ENCODE data around the gene ADGRF4. TPM values are rescaled to one million over a fixed set of nuclear protein-coding genes. Genes with fewer than 3 reads are reported as not detected.
A peak's percentile ranks its signal among the peaks of the same experiment; 100 is the strongest.

Gene ADGRF4
- polyA plus RNA-seq, 1 donor (not counting 4 experiments of a cell fraction or from before 2014, with no cell fraction given), result 30.2 TPM

- Histone ChIP-seq H3K4me1 (ENCODE audit: control insufficient read depth, extremely low read depth, insufficient read depth, low read length) (peaks cover 24% of the 10 kb centered on the region), H3K9me3 (ENCODE audit: control insufficient read depth, low read depth, low read length) (no peaks in the 10 kb centered on the region), H4K20me1 (ENCODE audit: control insufficient read depth, extremely low read depth, insufficient read depth, low read length) (no peaks in the 10 kb centered on the region), H3K27ac (ENCODE audit: control insufficient read depth, insufficient read depth, low read length) (no peak overlapping the region), H3K9me1 (ENCODE audit: control insufficient read depth, extremely low read depth, insufficient read depth, low read length) (no peaks in the 10 kb centered on the region), H3K4me2 (ENCODE audit: control insufficient read depth, extremely low read depth, insufficient read depth, low read depth, low read length) (no peak overlapping the region), H3K79me2 (ENCODE audit: control insufficient read depth, insufficient read depth, low read length) (no peaks in the 10 kb centered on the region), H3K4me3 (ENCODE audit: control insufficient read depth in 2 of 3, extremely low read depth in 1 of 3, insufficient read depth in 2 of 3, low read depth in 1 of 3, low read length in 3 of 3) (no peak overlapping the region), H3K27me3 (ENCODE audit: control insufficient read depth, extremely low read depth, insufficient read depth, low read length) (no peaks in the 10 kb centered on the region), H2AFZ (ENCODE audit: control insufficient read depth, low read length) (no peak overlapping the region), H3K9ac (ENCODE audit: control insufficient read depth, extremely low read depth, insufficient read depth, low read length) (no peak overlapping the region), H3K36me3 (ENCODE audit: control insufficient read depth in 2 of 2, extremely low read depth in 1 of 2, insufficient read depth in 2 of 2, low read length in 2 of 2) (no peaks in the 10 kb centered on the region)
- dilution Hi-C loops (cut with MboI; ENCODE audit: extremely low pct_ligation_motif_present, low sequenced_read_pairs), result no loop called here
- DNase-seq (ENCODE audit: low read depth, low spot score), result no peak
- no peak for TF ChIP-seq CTCF (optimal IDR thresholded peaks at IDR 0.05 in 1 of 3, IDR thresholded peaks at IDR 0.05 in 1 of 3, conservative IDR thresholded peaks at IDR 0.05 in 1 of 3; ENCODE audit: extremely low read depth in 1 of 3, insufficient read depth in 2 of 3, low read length in 3 of 3)
- no peak for TF ChIP-seq EZH2 (IDR thresholded peaks at IDR 0.05; ENCODE audit: low read length)
- FAIRE-seq, result peak; percentile 74
Measured at GRCh38 chr6:47672816-47673215, 25.6 kb upstream of the ADGRF4 start.

- TF ChIP-seq CTCF (optimal IDR thresholded peaks at IDR 0.05 in 1 of 3, IDR thresholded peaks at IDR 0.05 in 1 of 3, conservative IDR thresholded peaks at IDR 0.05 in 1 of 3; ENCODE audit: extremely low read depth in 1 of 3, insufficient read depth in 2 of 3, low read length in 3 of 3) (no peak), EZH2 (IDR thresholded peaks at IDR 0.05; ENCODE audit: low read length) (no peak)
- Histone ChIP-seq H3K9me1 (ENCODE audit: control insufficient read depth, extremely low read depth, insufficient read depth, low read length) (no peaks in the 10 kb centered on the region), H4K20me1 (ENCODE audit: control insufficient read depth, extremely low read depth, insufficient read depth, low read length) (no peaks in the 10 kb centered on the region), H3K27ac (ENCODE audit: control insufficient read depth, insufficient read depth, low read length) (no peak overlapping the region), H3K36me3 (ENCODE audit: control insufficient read depth in 2 of 2, extremely low read depth in 1 of 2, insufficient read depth in 2 of 2, low read length in 2 of 2) (no peaks in the 10 kb centered on the region), H3K27me3 (ENCODE audit: control insufficient read depth, extremely low read depth, insufficient read depth, low read length) (no peaks in the 10 kb centered on the region), H3K4me3 (ENCODE audit: control insufficient read depth in 2 of 3, extremely low read depth in 1 of 3, insufficient read depth in 2 of 3, low read depth in 1 of 3, low read length in 3 of 3) (no peak overlapping the region), H2AFZ (ENCODE audit: control insufficient read depth, low read length) (no peak overlapping the region), H3K9ac (ENCODE audit: control insufficient read depth, extremely low read depth, insufficient read depth, low read length) (no peak overlapping the region), H3K79me2 (ENCODE audit: control insufficient read depth, insufficient read depth, low read length) (no peaks in the 10 kb centered on the region), H3K4me1 (ENCODE audit: control insufficient read depth, extremely low read depth, insufficient read depth, low read length) (peaks cover 21% of the 10 kb centered on the region), H3K4me2 (ENCODE audit: control insufficient read depth, extremely low read depth, insufficient read depth, low read depth, low read length) (no peak overlapping the region), H3K9me3 (ENCODE audit: control insufficient read depth, low read depth, low read length) (no peaks in the 10 kb centered on the region)
- FAIRE-seq (no peak), DNase-seq (ENCODE audit: low read depth, low spot score) (no peak)
- dilution Hi-C loops (cut with MboI; ENCODE audit: extremely low pct_ligation_motif_present, low sequenced_read_pairs), result no loop called here
Measured at GRCh38 chr6:47674673-47675072, 23.7 kb upstream of the ADGRF4 start.
